HEK293T (cell line): Measurements from ENCODE around the gene ADCY9.

Source experiments
- BHLHE40 ChIP-seq: fragments of 450-650 bp; IDR thresholded peaks from 2 replicates; pipeline ENCODE4 v1.6.1; 2016; ENCODE audit warnings: mild to moderate bottlenecking, moderate library complexity, borderline replicate concordance
- CTBP1 ChIP-seq: fragments of 450-650 bp; IDR thresholded peaks from 2 replicates; pipeline ENCODE4 v1.6.1; 2016; ENCODE audit warnings: borderline replicate concordance
- FOXA1 ChIP-seq: fragments of 450-650 bp; IDR thresholded peaks from 2 replicates; pipeline ENCODE4 v1.6.1; 2016; ENCODE audit warnings: mild to moderate bottlenecking
- NFRKB ChIP-seq: fragments of 450-650 bp; IDR thresholded peaks from 2 replicates; pipeline ENCODE4 v1.6.1; 2016; ENCODE audit warnings: mild to moderate bottlenecking, moderate library complexity
- SP1 ChIP-seq: fragments of 450-650 bp; IDR thresholded peaks from 2 replicates; pipeline ENCODE4 v1.6.1; 2017
- SUZ12 ChIP-seq: fragments of 450-650 bp; IDR thresholded peaks from 2 replicates; pipeline ENCODE4 v1.6.1; 2016; ENCODE audit warnings: mild to moderate bottlenecking

DNA sequence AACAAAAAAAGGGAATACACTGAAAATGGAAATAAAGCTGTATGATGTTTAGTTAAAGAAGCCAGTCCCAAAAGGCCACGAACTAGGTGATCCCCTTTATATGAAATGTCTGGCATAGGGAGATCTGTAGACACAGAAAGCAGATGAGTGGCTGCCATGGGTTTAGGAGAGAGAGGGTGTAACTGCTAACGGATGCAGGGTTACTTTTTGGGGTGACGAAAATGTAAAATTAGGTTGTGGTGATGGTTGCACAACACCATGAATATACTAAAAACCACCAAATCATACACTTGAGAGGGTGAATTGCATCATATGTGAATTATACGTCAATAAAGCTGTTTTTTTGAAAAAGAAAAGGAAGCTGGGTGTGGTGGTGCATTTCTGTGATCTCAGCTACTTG is 99.6 kb downstream of the ADCY9 start:
- TF ChIP-seq FOXA1 (no peak), NFRKB (no peak), BHLHE40 (no peak), CTBP1 (no peak), SUZ12 (no peak), SP1 (no peak)
